Measurements from ENCODE around the gene TGFBR3. TPM values are rescaled to one million over a fixed set of nuclear protein-coding genes. Genes with fewer than 3 reads are reported as not detected.

The TGFBR3 gene
- total RNA-seq, 1 experiment from 2014 or later: 2.4 TPM

GRCh38 chr1:91876781-91877573 lies 9.0 kb downstream of the TGFBR3 start:
- Histone ChIP-seq H3K79me2 (ENCODE audit: insufficient read depth, low read length) (no peaks in the 10 kb centered on the region), H3K23me2 (ENCODE audit: insufficient read length, low read depth, low read length, poor library complexity, severe bottlenecking) (no peaks in the 10 kb centered on the region), H2BK12ac (ENCODE audit: insufficient read length, low read depth, low read length) (no peak overlapping the region), H4K20me1 (ENCODE audit: control insufficient read depth, insufficient read depth, insufficient read length) (no peaks in the 10 kb centered on the region), H2BK5ac (ENCODE audit: insufficient read length, low read length) (no peak overlapping the region), H2BK15ac (ENCODE audit: low read depth, low read length) (no peak overlapping the region), H2AFZ (ENCODE audit: low read length) (no peak overlapping the region), H4K5ac (ENCODE audit: insufficient read length, low read depth, low read length) (no peak overlapping the region), H3K23ac (ENCODE audit: insufficient read length, low read depth, low read length) (no peak overlapping the region), H3K9ac (ENCODE audit: extremely low read depth, insufficient read length, low read length) (no peak overlapping the region), H2BK120ac (ENCODE audit: low read depth, low read length, poor library complexity, severe bottlenecking) (no peak overlapping the region), H3K18ac (ENCODE audit: insufficient read length, low read depth, low read length) (no peak overlapping the region), H2AK5ac (ENCODE audit: insufficient read length, low read length) (no peak overlapping the region), H3K4me1 (ENCODE audit: insufficient read depth, low read length) (no peaks in the 10 kb centered on the region), H3K4ac (ENCODE audit: low read depth, low read length) (no peak overlapping the region), H3K56ac (ENCODE audit: insufficient read length, low read depth, low read length) (no peak overlapping the region), H4K91ac (ENCODE audit: insufficient read length, low read depth, low read length) (no peak overlapping the region), H3T11ph (ENCODE audit: low read length) (no peak overlapping the region), H3K27ac (ENCODE audit: insufficient read length, low read depth, low read length) (no peak overlapping the region), H3K27me3 (ENCODE audit: insufficient read depth, low read length) (no peaks in the 10 kb centered on the region), H3K4me2 (ENCODE audit: insufficient read depth, insufficient read length, low read length) (no peak overlapping the region), H3K9me3 (ENCODE audit: control insufficient read depth, low read depth, low read length) (no peaks in the 10 kb centered on the region), H3K79me1 (ENCODE audit: insufficient read depth, low read depth, low read length, poor library complexity, severe bottlenecking) (no peaks in the 10 kb centered on the region), H3K14ac (ENCODE audit: insufficient read depth, low read length) (no peak overlapping the region), H2BK20ac (ENCODE audit: low read depth, low read length, poor library complexity, severe bottlenecking) (no peak overlapping the region), H4K8ac (replicated peaks; ENCODE audit: insufficient read length, low read depth, low read length) (no peak overlapping the region)
- H3K27me3 Mint-ChIP-seq (ENCODE audit: low read depth): no peaks in the 10 kb centered on the region
- no peak for TF ChIP-seq CTCF (conservative IDR thresholded peaks at IDR 0.05)
- peak overlapping the region in 1 of 3 experiments; percentile 13; a peak in 2 of 7 replicates for H3K27ac Mint-ChIP-seq
- H3K4me3 Mint-ChIP-seq: no peak overlapping the region
- no peaks in the 10 kb centered on the region for H3K9me3 Mint-ChIP-seq
- DNase-seq: no peak
- peaks cover 5 to 12% of the 10 kb centered on the region in 2 experiments for H3K4me1 Mint-ChIP-seq
- WGBS (ENCODE audit: extremely low coverage, insufficient read length, low lambda C conversion rate): no CpG with 5 or more reads among the region's 2 CpGs
- H3K36me3 Mint-ChIP-seq (ENCODE audit: insufficient read depth in 1 of 3, low read depth in 3 of 3): no peaks in the 10 kb centered on the region
